HG02852 (cell line): Measurements from ENCODE around the gene LRRC32.
"Not testable (repeated sequence)": the region's sequence is repeated elsewhere in the genome, so short reads cannot be mapped to it uniquely, and the experiment has no call there.

Source experiments
- ATAC-seq: cut with Tn5 transposase; IDR thresholded peaks from one replicate; pipeline ENCODE4 v1.9.1; 2021; ENCODE audit warnings: mild to moderate bottlenecking, moderate library complexity; ENCODE audit not compliant: unreplicated experiment

The LRRC32 gene

GRCh38 chr11:76653674-76654284 lies 16.8 kb downstream of the LRRC32 start:
- no peak for ATAC-seq

GRCh38 chr11:76653012-76653673 lies 17.4 kb downstream of the LRRC32 start:
- ATAC-seq = no peak

- ATAC-seq = no peak
These were observed 20.6 kb downstream of the LRRC32 start for GRCh38 chr11:76649851-76650372.

DNA sequence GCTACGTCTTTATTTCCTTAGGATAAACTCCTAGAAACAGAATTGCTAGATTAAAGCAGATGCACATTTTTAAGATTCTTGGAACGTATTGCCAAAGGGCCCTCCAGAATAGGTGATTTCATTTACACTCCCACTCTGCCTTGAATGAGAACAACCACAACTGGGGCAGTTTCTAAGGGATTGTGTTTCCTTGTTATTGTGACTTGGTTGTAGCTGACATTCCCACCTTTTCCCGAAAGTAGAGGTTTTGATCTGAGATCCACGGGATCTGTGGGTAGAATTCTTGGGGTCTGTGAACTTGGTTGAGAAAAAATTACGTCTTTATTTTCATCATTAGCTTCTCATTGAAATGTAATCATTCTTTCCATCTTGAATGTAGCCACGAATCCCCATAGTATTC lies 21.5 kb downstream of the LRRC32 start:
- no peak for ATAC-seq

GRCh38 chr11:76648061-76648460 lies 22.5 kb downstream of the LRRC32 start:
- no peak for ATAC-seq

DNA sequence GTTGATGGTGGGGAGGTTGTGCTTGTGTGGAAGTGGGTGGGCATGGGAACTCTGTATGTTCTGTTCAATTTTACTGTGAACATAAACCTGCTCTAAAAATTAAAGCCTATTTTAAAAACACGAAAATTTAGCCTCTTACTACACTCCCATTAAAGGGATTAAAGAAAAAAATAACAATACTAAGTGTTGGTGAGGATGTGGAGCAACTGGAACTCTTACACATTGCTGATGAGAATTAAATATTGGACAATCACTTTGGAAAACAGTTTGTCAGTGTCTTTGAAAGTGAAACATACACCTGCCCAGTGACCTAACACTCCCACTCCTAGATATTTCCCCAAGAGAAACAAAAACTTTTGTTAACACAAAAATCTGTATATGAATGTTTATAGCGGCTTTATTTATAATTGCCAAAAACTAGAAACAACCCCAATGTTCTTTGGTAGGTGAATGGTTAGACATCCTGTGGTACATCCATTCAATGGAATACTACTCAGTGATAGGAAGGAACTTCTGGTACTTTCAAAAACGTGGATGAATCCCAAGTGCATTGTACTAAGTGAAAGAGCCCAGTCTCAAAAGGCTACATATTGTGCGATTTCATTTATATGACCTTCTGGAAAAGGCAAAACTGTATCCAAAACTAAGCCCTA lies 23.5 kb downstream of the LRRC32 start:
- ATAC-seq = no peak

DNA sequence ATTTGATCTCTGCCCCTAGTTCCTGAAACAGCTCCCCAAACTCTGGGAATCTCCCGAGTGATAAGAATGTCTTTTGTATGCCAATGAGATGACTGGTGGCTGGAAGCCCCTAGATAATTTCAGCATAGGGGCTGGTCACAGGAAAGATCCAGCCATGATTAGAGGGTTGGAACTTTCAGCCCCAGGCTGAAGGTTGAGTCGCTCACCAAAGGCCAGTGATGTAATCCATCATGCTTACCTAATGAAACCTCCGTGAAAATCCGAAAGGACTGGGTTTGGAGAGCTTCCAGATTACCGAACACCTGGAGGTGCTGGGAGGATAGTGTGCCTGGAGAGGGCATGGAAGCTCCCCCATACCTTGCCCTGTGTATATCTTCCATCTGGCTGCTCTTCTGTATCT lies 26.0 kb downstream of the LRRC32 start:
- no peak for ATAC-seq

DNA sequence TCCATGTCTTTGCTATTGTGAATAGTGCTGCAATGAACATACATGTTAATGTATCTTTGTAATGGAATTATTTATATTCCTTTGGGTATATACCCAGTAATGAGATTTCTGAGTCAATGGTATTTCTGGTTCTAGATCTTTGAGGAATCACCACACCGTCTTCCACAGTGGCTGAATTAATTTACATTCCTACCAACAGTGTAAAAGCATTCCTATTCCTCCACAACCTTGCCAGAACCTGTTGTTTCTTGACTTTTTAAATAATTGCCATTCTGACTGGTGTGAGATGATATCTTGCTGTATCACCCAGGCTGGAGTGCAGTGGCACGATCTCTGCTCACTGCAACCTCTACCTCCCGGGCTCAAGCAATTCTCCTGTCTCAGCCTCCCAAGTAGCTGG lies 26.8 kb downstream of the LRRC32 start:
- not testable (repeated sequence) for ATAC-seq

GRCh38 chr11:76642341-76642740 lies 28.2 kb downstream of the LRRC32 start:
- ATAC-seq = no peak

GRCh38 chr11:76641905-76642304 lies 28.6 kb downstream of the LRRC32 start:
- ATAC-seq = no peak

DNA sequence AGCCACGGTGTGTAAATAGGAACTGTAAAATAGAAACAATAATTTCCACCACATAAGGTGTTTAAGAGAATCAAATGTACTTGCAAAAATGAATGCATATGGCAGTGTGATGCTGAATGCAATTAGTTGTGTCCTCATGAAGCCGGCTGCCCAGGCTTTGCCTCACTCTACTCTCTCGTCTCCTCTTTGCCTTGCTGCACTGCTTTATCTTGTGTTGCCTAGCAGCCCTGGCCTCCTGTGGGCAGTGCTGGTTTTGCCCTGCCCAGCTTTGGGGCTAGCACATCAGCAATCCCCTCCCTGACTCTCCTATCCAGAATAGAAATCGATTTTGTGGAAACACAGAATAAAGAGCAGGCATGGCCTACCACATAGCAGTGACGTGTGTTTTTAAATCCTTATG lies 30.0 kb downstream of the LRRC32 start:
- ATAC-seq = no peak

DNA sequence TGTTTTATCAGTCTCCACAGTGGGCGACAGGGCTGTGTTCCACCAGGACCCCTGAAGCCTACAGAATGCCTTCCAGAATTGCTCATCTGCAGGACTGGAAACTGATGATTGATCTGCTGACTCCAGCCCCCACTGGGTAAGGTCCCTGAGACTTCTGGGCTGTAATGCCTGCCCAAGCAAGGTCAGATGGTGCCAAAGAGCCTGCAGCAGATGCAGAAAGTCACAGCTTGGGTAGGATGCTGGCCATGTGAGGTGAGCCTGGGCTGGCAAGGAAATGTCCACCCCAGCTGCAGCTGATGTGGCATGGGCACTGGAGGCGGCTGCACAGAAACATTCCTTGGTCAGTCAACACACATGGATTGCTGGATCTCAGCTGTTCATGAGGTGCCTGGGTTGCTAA lies 30.9 kb downstream of the LRRC32 start:
- ATAC-seq = no peak

- ATAC-seq = no peak
These were observed 32.0 kb downstream of the LRRC32 start for GRCh38 chr11:76638270-76639197.

- peak; percentile 88 for ATAC-seq
These were observed 32.9 kb downstream of the LRRC32 start for GRCh38 chr11:76637491-76638269.

GRCh38 chr11:76636826-76637460 lies 33.6 kb downstream of the LRRC32 start:
- ATAC-seq = no peak

DNA sequence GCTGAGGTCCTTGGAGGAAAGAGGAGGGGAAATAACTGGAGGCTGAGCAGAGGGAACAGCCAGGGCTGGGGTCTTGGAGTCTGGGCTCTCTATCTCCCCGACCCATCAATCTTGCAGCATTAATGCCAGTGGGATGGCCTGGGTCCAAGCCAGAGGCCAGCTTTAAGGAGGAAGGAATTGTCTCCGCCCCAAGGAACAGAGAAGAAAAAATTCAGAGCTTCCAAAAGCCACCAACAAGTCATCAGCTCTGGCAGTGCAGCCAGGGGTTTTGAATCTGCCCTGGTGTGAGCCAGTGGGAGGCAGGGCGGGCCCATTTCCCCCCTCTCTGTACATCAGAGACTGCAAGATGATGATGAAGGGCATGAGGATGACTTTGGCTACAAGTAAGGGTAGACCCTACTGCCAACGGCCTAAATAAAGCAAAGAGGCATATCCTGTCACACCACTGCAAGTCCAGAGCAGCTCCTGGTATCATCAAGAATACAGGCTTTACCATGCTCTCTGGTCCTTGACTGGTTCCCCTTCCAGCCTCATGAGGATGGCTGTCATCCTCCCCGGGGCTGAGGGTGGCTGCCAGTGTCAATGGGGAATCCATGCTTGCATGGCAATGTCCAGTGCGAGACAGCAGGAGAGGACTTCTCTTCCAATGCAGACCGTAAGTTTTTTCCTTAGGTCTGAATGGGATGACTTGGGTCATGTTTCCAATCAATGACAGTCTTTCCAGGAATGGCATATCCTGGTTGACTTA lies 34.4 kb downstream of the LRRC32 start:
- ATAC-seq = no peak

GRCh38 chr11:76634886-76635285 lies 35.7 kb downstream of the LRRC32 start:
- ATAC-seq = no peak

GRCh38 chr11:76632492-76632891 lies 38.1 kb downstream of the LRRC32 start:
- no peak for ATAC-seq
